MM.1S (cell line): Measurements from ENCODE around the gene DPP10.

Experiments used
- DNase-seq: peaks from one replicate; pipeline ENCODE4 v3.0.0-alpha.2; 2015
- H2AFZ ChIP-seq: fragments of 300-600 bp; sonication (generic); 2 replicates; pipeline ENCODE4 v1.6.0; 2016; ENCODE audit warnings: antibody characterized with exemption, low read length
- H3F3A ChIP-seq: fragments of 300-600 bp; sonication (generic); 2 replicates; pipeline ENCODE4 v1.6.1; 2016; ENCODE audit warnings: mild to moderate bottlenecking, antibody characterized with exemption, low read length, moderate library complexity, mixed read lengths; ENCODE audit not compliant: insufficient read depth
- H3K27ac ChIP-seq: fragments of 300-600 bp; sonication (generic); 2 replicates; pipeline ENCODE4 v1.5.1; 2016; ENCODE audit warnings: mild to moderate bottlenecking, low read length
- H3K27me3 ChIP-seq: fragments of 300-600 bp; sonication (generic); replicated peaks from 2 replicates; pipeline ENCODE4 v1.6.0; 2016; ENCODE audit warnings: low read length; ENCODE audit not compliant: insufficient read depth
- H3K36me3 ChIP-seq: fragments of 300-600 bp; sonication (generic); replicated peaks from 2 replicates; pipeline ENCODE4 v1.6.1; 2016; ENCODE audit warnings: mild to moderate bottlenecking, low read length, mixed read lengths; ENCODE audit not compliant: insufficient read depth
- H3K4me1 ChIP-seq: fragments of 300-600 bp; sonication (generic); 2 replicates; pipeline ENCODE4 v1.6.1; 2016; ENCODE audit warnings: low read length, mixed read lengths
- H3K4me2 ChIP-seq: fragments of 300-600 bp; sonication (generic); 2 replicates; pipeline ENCODE4 v1.6.0; 2016; ENCODE audit warnings: low read depth, low read length
- H3K4me3 ChIP-seq: fragments of 300-600 bp; sonication (generic); 2 replicates; pipeline ENCODE4 v1.5.1; 2016; ENCODE audit warnings: low read length, mixed read lengths
- H3K79me2 ChIP-seq: fragments of 300-600 bp; sonication (generic); 2 replicates; pipeline ENCODE4 v1.6.1; 2016; ENCODE audit warnings: mixed run types, low read length, mixed read lengths
- H3K9ac ChIP-seq: fragments of 300-600 bp; sonication (generic); 2 replicates; pipeline ENCODE4 v1.6.1; 2016; ENCODE audit warnings: low read length, mixed read lengths
- H3K9me2 ChIP-seq: fragments of 300-600 bp; sonication (generic); replicated peaks from 2 replicates; pipeline ENCODE4 v1.6.1; 2016; ENCODE audit warnings: mild to moderate bottlenecking, low read length, mixed read lengths; ENCODE audit not compliant: insufficient read depth
- H3K9me3 ChIP-seq: fragments of 300-600 bp; sonication (generic); replicated peaks from 2 replicates; pipeline ENCODE4 v1.6.1; 2016; ENCODE audit warnings: mild to moderate bottlenecking, low read length, mixed read lengths; ENCODE audit not compliant: insufficient read depth
- H4K20me1 ChIP-seq: fragments of 300-600 bp; sonication (generic); 2 replicates; pipeline ENCODE4 v1.6.1; 2016; ENCODE audit warnings: mild to moderate bottlenecking, low read length, moderate library complexity, mixed read lengths; ENCODE audit not compliant: insufficient read depth
- CTCF ChIP-seq: fragments of 300-600 bp; sonication (generic); IDR thresholded peaks from 2 replicates; pipeline ENCODE4 v1.5.1; 2016; ENCODE audit warnings: antibody characterized with exemption, low read length, mixed read lengths
- EZH2 ChIP-seq: fragments of 300-600 bp; sonication (generic); optimal IDR thresholded peaks from 2 replicates; pipeline ENCODE3; 2017; ENCODE audit warnings: low read depth, mild to moderate bottlenecking, antibody characterized with exemption, low read length, mixed read lengths
- EZH2phosphoT487 ChIP-seq: fragments of 300-600 bp; sonication (generic); IDR thresholded peaks from 2 replicates; pipeline ENCODE4 v1.6.1; 2018; ENCODE audit warnings: antibody characterized with exemption, low read length

The DPP10 gene

GRCh38 chr2:115314119-115314518 is 871.7 kb downstream of the DPP10 start:
- Histone ChIP-seq H3F3A (no peaks in the 10 kb centered on the region), H3K4me2 (no peak overlapping the region), H3K4me1 (no peaks in the 10 kb centered on the region), H2AFZ (no peak overlapping the region), H4K20me1 (no peaks in the 10 kb centered on the region), H3K9me2 (no peaks in the 10 kb centered on the region), H3K4me3 (no peak overlapping the region), H3K36me3 (no peaks in the 10 kb centered on the region), H3K27ac (no peak overlapping the region), H3K27me3 (no peaks in the 10 kb centered on the region), H3K79me2 (no peaks in the 10 kb centered on the region), H3K9ac (no peak overlapping the region), H3K9me3 (no peaks in the 10 kb centered on the region)
- no peak for TF ChIP-seq CTCF
- TF ChIP-seq EZH2, result no peak
- TF ChIP-seq EZH2phosphoT487, result no peak
- no peak for DNase-seq

GRCh38 chr2:115327061-115327460 is 884.6 kb downstream of the DPP10 start:
- no peaks in the 10 kb centered on the region for H3K36me3 ChIP-seq
- H3F3A ChIP-seq, result no peaks in the 10 kb centered on the region
- no peaks in the 10 kb centered on the region for H4K20me1 ChIP-seq
- no peak overlapping the region for H3K9ac ChIP-seq
- no peaks in the 10 kb centered on the region for H3K9me3 ChIP-seq
- H3K79me2 ChIP-seq, result no peaks in the 10 kb centered on the region
- H3K9me2 ChIP-seq, result no peaks in the 10 kb centered on the region
- no peak overlapping the region for H3K27ac ChIP-seq
- no peak overlapping the region for H3K4me2 ChIP-seq
- TF ChIP-seq EZH2 (no peak), EZH2phosphoT487 (no peak), CTCF (no peak)
- H2AFZ ChIP-seq, result no peak overlapping the region
- H3K4me3 ChIP-seq, result no peak overlapping the region
- DNase-seq, result no peak
- no peaks in the 10 kb centered on the region for H3K27me3 ChIP-seq
- H3K4me1 ChIP-seq, result no peaks in the 10 kb centered on the region

- Histone ChIP-seq H3K9me3 (no peaks in the 10 kb centered on the region), H3K36me3 (no peaks in the 10 kb centered on the region), H3K79me2 (no peaks in the 10 kb centered on the region), H3K4me1 (no peaks in the 10 kb centered on the region), H2AFZ (no peak overlapping the region), H3K9me2 (no peaks in the 10 kb centered on the region), H3K4me3 (no peak overlapping the region), H3K9ac (no peak overlapping the region), H3K4me2 (no peak overlapping the region), H4K20me1 (no peaks in the 10 kb centered on the region), H3K27ac (no peak overlapping the region), H3F3A (no peaks in the 10 kb centered on the region), H3K27me3 (no peaks in the 10 kb centered on the region)
- TF ChIP-seq EZH2phosphoT487 (no peak), EZH2 (no peak), CTCF (no peak)
- DNase-seq, result no peak
These were observed 917.1 kb downstream of the DPP10 start for GRCh38 chr2:115359550-115359949.
